Activated naive CD4-positive, alpha-beta T cell treated with anti-CD3 and anti-CD28 coated beads, Interleukin-2, amount 50 U/mL, for 24 hours (primary cell): ENCODE measurements around the gene LYRM1.
"Not testable (repeated sequence)": the region's sequence is repeated elsewhere in the genome, so short reads cannot be mapped to it uniquely, and the experiment has no call there.

Experiments used
- H3K27ac Mint-ChIP-seq: one replicate; pipeline ENCODE4 v1.8.0; 2021; ENCODE audit warnings: mild to moderate bottlenecking, mixed read lengths
- H3K27me3 Mint-ChIP-seq: one replicate; pipeline ENCODE4 v1.8.0; 2021; ENCODE audit warnings: mixed read lengths
- H3K36me3 Mint-ChIP-seq: one replicate; pipeline ENCODE4 v1.8.0; 2021; ENCODE audit warnings: mixed read lengths
- H3K4me1 Mint-ChIP-seq: one replicate; pipeline ENCODE4 v1.8.0; 2021; ENCODE audit warnings: mixed read lengths
- H3K4me3 Mint-ChIP-seq: one replicate; pipeline ENCODE4 v1.8.0; 2021; ENCODE audit warnings: mild to moderate bottlenecking, mixed read lengths
- H3K9me3 Mint-ChIP-seq: one replicate; pipeline ENCODE4 v1.8.0; 2021; ENCODE audit warnings: mixed read lengths

The LYRM1 gene

GRCh38 chr16:20957153-20957552 lies 56.6 kb downstream of the LYRM1 start:
- Mint-ChIP-seq H3K27me3 (no peaks in the 10 kb centered on the region), H3K27ac (no peak overlapping the region), H3K36me3 (no peaks in the 10 kb centered on the region), H3K9me3 (no peaks in the 10 kb centered on the region), H3K4me1 (no peaks in the 10 kb centered on the region), H3K4me3 (no peak overlapping the region)

DNA sequence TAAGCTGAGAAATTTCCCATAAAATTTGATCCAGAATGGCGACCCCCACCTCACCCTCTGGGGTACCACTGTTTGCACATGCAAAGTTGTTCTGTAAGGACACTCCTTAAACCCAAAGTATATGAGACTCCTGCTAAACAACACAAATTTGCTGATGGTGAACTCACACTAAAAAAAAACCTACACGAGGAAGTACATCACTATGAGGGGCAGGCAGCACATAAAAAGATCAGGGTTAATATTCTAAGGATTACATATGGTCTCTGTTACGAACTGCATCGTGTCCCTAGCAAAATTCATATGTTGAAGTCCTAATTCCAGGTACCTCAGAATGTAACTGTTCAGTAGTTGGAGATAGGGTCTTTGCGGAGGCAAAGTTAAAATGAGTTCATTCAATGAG lies 60.3 kb downstream of the LYRM1 start:
- Mint-ChIP-seq H3K36me3 (no peaks in the 10 kb centered on the region), H3K4me1 (no peaks in the 10 kb centered on the region), H3K9me3 (no peaks in the 10 kb centered on the region), H3K4me3 (no peak overlapping the region), H3K27ac (no peak overlapping the region), H3K27me3 (no peaks in the 10 kb centered on the region)

- no peaks in the 10 kb centered on the region for H3K9me3 Mint-ChIP-seq
- H3K36me3 Mint-ChIP-seq = no peaks in the 10 kb centered on the region
- peaks cover under 1% of the 10 kb centered on the region for H3K27me3 Mint-ChIP-seq
- H3K4me3 Mint-ChIP-seq = no peak overlapping the region
- H3K4me1 Mint-ChIP-seq = no peaks in the 10 kb centered on the region
- H3K27ac Mint-ChIP-seq = no peak overlapping the region
Measured at GRCh38 chr16:20968765-20969164, 68.2 kb downstream of the LYRM1 start.

DNA sequence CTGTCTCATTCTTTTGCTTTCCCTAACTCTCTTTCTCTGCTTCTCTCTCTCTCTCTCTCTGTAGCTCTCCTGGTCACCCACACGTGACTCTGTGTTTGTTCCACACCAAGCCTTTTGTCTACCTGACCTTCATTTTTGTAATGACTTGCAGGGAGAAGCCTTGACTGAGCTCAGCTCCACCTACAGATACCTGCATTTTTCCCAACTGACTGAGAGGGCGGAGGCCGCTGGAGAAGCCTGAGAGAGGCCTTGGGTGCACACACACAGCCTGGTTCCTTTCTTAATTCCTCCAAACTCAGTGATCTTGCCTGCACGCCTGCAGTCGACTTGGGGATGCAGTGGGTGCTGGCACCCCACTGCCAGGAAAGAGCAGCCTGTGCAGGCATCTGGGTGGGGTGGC lies 68.8 kb downstream of the LYRM1 start:
- H3K27me3 Mint-ChIP-seq = peaks cover 1% of the 10 kb centered on the region
- H3K36me3 Mint-ChIP-seq = no peaks in the 10 kb centered on the region
- no peak overlapping the region for H3K4me3 Mint-ChIP-seq
- H3K9me3 Mint-ChIP-seq = no peaks in the 10 kb centered on the region
- no peaks in the 10 kb centered on the region for H3K4me1 Mint-ChIP-seq
- H3K27ac Mint-ChIP-seq = no peak overlapping the region

GRCh38 chr16:20971401-20971800 lies 70.8 kb downstream of the LYRM1 start:
- Mint-ChIP-seq H3K27me3 (peaks cover 6% of the 10 kb centered on the region), H3K27ac (no peak overlapping the region), H3K36me3 (no peaks in the 10 kb centered on the region), H3K4me3 (no peak overlapping the region), H3K9me3 (no peaks in the 10 kb centered on the region), H3K4me1 (no peaks in the 10 kb centered on the region)

DNA sequence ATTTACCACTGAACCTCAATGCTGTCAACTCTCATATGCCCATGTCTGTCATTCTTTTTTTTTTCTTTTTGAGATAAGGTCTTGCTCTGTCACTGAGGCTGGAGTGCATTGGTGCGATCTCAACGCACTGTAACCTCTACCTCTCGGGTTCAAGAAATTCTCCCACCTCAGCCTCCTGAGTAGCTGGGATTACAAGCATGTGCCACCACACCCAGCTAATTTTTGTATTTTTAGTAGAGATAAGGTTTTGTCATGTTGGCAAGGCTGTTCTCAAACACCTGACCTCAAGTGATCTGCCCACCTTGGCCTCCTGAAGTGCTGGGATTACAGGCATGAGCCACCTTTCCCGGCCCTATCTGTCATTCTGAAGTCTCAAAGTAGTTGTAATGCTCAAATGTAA lies 72.6 kb downstream of the LYRM1 start:
- H3K27me3 Mint-ChIP-seq, H3K27ac Mint-ChIP-seq, H3K4me1 Mint-ChIP-seq, H3K36me3 Mint-ChIP-seq, H3K4me3 Mint-ChIP-seq, H3K9me3 Mint-ChIP-seq: not testable (repeated sequence)
